Chondrocyte (in vitro differentiated cells): Measurements from ENCODE around the gene NOSTRIN. TPM values are rescaled to one million over a fixed set of nuclear protein-coding genes. Genes with fewer than 3 reads are reported as not detected.

Experiments
- DNase-seq: peaks from one replicate; pipeline ENCODE4 v3.0.0; 2021; ENCODE audit warnings: mixed read lengths, low spot score
- H3K27ac Mint-ChIP-seq: one replicate; pipeline ENCODE4 v1.8.0; 2021; ENCODE audit warnings: mild to moderate bottlenecking, moderate library complexity, mixed read lengths; ENCODE audit not compliant: unreplicated experiment
- H3K27me3 Mint-ChIP-seq: 2 replicates; pipeline ENCODE4 v1.8.0; 2021; ENCODE audit warnings: low read depth, mixed read lengths
- H3K36me3 Mint-ChIP-seq: 2 replicates; pipeline ENCODE4 v1.8.0; 2021; ENCODE audit warnings: low read depth, mixed read lengths
- H3K4me1 Mint-ChIP-seq: 2 replicates; pipeline ENCODE4 v1.8.0; 2021; ENCODE audit warnings: low read depth, mild to moderate bottlenecking, mixed read lengths
- H3K4me3 Mint-ChIP-seq: one replicate; pipeline ENCODE4 v1.8.0; 2021; ENCODE audit warnings: mild to moderate bottlenecking, moderate library complexity, mixed read lengths; ENCODE audit not compliant: unreplicated experiment
- H3K9me3 Mint-ChIP-seq: 2 replicates; pipeline ENCODE4 v1.8.0; 2021; ENCODE audit warnings: low read depth, mixed read lengths
- total RNA-seq: library from RNA; stranded (reverse); gene quantifications from 3 replicates; pipeline ENCODE4 v1.2.1, GENCODE V29; 2021
- TF ChIP-seq, protein P1 (sequence below): fragments of 200-600 bp; sonication (generic); IDR thresholded peaks from 2 replicates; pipeline ENCODE4 v1.5.0; 2021; ENCODE audit warnings: antibody characterized with exemption, mild to moderate bottlenecking, moderate library complexity

Gene NOSTRIN
- total RNA-seq, 1 donor from 2014 or later: 0.27 TPM

DNA sequence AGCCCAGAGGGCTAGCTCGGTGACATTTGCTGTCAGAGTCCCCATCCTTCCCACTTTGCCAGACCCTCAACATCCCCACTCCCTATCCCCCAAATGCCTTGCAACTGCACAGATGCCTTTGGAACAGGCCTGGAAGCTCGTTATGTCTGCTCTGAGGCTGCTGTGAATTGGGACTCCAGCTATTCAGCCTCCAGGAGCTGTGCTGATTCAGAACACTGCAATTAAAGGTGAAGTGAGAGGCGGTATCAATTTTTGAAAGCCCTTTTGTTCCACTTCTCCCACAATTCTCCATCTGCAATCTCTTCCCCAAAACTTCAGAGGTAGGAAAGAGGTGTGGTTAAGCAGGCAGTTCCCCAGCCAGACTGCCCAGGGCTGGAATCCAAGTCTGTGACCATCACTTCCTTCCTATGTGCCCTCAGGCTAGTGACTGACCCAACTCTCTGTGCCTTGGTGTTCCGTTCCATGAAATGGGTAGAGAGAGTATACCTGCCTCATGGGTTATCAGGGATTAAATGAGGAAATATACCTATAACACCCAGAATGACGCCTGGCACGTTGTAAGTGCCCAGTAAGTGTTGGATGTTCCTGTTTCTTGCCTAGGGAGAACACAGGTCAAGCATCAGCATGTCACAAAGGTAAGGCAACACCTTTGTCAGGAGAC lies 17.5 kb downstream of the NOSTRIN start:
- TF ChIP-seq, protein P1, sequence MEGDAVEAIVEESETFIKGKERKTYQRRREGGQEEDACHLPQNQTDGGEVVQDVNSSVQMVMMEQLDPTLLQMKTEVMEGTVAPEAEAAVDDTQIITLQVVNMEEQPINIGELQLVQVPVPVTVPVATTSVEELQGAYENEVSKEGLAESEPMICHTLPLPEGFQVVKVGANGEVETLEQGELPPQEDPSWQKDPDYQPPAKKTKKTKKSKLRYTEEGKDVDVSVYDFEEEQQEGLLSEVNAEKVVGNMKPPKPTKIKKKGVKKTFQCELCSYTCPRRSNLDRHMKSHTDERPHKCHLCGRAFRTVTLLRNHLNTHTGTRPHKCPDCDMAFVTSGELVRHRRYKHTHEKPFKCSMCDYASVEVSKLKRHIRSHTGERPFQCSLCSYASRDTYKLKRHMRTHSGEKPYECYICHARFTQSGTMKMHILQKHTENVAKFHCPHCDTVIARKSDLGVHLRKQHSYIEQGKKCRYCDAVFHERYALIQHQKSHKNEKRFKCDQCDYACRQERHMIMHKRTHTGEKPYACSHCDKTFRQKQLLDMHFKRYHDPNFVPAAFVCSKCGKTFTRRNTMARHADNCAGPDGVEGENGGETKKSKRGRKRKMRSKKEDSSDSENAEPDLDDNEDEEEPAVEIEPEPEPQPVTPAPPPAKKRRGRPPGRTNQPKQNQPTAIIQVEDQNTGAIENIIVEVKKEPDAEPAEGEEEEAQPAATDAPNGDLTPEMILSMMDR: no peak
- Mint-ChIP-seq H3K27me3 (no peaks in the 10 kb centered on the region), H3K36me3 (no peaks in the 10 kb centered on the region), H3K4me1 (peaks cover 16% of the 10 kb centered on the region), H3K9me3 (no peaks in the 10 kb centered on the region), H3K4me3 (no peak overlapping the region), H3K27ac (no peak overlapping the region)
- DNase-seq: no peak

DNA sequence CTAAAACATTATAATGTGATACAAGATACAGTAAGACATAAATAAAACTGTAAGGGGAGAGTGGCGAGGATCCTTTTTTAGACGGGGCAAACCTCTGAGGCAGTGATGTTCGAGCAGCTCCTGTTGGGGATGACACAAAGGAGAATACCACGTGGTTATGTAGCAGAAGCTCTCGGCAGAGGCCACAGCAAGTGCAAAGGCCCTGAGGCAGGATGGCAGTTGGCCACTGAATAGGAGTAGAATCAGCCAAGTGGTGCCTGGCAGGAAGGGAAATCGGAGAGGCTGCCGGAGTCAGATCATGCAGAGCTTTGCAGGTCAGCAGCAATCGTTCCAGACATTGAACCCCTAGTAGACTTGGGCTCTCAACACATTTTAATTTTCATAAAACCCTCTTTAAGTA lies 19.1 kb downstream of the NOSTRIN start:
- H3K9me3 Mint-ChIP-seq: no peaks in the 10 kb centered on the region
- H3K4me1 Mint-ChIP-seq: peaks cover 12% of the 10 kb centered on the region
- TF ChIP-seq, protein P1: no peak
- no peak overlapping the region for H3K4me3 Mint-ChIP-seq
- no peaks in the 10 kb centered on the region for H3K27me3 Mint-ChIP-seq
- H3K27ac Mint-ChIP-seq: no peak overlapping the region
- H3K36me3 Mint-ChIP-seq: no peaks in the 10 kb centered on the region
- DNase-seq: no peak

DNA sequence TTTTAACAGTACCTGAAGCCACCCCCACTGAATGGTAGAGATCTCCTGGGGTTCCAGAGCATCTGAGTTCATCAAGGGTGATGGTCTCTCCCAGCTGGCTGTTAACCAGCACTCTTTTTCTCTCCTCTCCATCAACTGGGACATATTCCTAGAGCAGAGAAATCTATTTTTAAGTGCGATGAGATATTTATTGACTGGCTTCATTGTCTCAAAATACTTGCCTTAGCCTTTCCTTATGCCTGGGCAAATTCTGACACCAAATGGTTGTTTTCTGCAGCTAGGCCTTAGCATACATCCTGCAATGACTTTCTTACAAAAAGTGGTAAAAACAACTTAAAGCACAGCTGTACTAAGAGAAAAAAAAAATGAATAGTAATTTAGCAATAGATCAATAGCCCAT lies 19.6 kb downstream of the NOSTRIN start:
- no peak for DNase-seq
- H3K27ac Mint-ChIP-seq: no peak overlapping the region
- peaks cover 10% of the 10 kb centered on the region for H3K4me1 Mint-ChIP-seq
- H3K36me3 Mint-ChIP-seq: no peaks in the 10 kb centered on the region
- no peak overlapping the region for H3K4me3 Mint-ChIP-seq
- TF ChIP-seq, protein P1: no peak
- no peaks in the 10 kb centered on the region for H3K9me3 Mint-ChIP-seq
- no peaks in the 10 kb centered on the region for H3K27me3 Mint-ChIP-seq

DNA sequence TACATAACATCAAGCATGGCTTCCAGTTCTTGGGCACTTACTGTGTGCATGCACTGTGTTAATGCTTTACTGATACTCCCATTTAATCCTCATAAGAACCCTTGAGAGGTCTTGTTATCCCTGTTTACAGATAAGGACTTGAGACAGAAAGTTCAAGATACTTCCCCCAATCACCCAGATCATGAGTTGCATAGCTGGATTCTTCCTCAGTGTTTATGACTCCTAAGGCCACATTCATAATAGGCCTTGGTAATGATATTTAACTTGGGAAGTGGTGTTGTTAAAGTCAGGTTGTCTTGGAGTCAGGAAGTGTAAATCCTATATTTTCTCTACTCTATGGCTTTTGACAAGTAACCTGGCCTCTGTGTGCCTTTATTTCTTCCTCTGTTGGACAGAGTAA lies 22.7 kb downstream of the NOSTRIN start:
- no peak overlapping the region for H3K27ac Mint-ChIP-seq
- no peaks in the 10 kb centered on the region for H3K27me3 Mint-ChIP-seq
- no peak for DNase-seq
- TF ChIP-seq, protein P1: no peak
- no peak overlapping the region for H3K4me3 Mint-ChIP-seq
- no peaks in the 10 kb centered on the region for H3K9me3 Mint-ChIP-seq
- no peaks in the 10 kb centered on the region for H3K36me3 Mint-ChIP-seq
- H3K4me1 Mint-ChIP-seq: no peaks in the 10 kb centered on the region

DNA sequence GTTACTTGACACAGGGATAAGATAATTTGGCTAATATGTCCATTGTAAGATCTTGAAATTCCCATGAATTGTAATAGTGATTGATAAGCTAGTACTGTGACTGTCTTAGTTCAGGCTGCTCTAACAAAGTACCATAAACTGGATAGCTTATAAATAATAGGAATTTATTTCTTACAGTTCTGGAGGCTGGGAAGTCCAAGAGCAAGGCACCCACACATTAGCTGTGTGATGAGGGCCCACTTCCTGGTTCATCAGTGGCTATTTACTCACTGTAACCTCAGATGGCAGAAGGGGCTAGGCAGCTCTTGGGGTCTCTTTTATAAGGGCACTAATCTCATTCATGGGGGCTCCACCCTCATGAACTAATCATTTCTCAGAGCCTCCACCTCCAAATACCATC lies 28.5 kb downstream of the NOSTRIN start:
- Mint-ChIP-seq H3K27ac (no peak overlapping the region), H3K36me3 (no peaks in the 10 kb centered on the region), H3K27me3 (no peaks in the 10 kb centered on the region), H3K9me3 (no peaks in the 10 kb centered on the region), H3K4me1 (no peaks in the 10 kb centered on the region), H3K4me3 (no peak overlapping the region)
- TF ChIP-seq, protein P1: no peak
- no peak for DNase-seq
